ENCODE results near the gene SELPLG.

SELPLG gene

DNA sequence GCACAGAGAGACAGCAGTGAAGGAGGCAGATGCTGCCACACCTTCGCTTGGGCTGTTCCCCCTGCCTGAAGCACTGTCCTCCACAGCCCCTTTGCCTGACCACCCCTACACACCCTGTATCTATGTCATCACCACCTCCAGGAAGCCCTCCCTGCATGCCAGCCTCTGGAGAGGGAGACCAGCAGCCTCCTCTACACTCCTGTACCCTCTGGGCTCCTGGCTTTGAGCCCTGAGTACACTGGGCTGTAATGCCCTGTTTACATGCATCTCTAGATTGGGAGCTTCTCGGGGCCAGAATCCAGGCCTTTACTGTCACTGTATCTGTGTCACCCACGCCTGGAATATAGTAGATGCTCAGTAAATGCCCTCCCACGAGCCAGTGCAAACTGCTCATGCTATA, 30.0 kb downstream of the SELPLG start:
- no peak for DNase-seq (ENCODE audit: extremely low read depth, low read depth)
- no peak overlapping the region for H3K4me3 ChIP-seq (replicated peaks; ENCODE audit: low read depth, low read length)
- TF ChIP-seq CTCF (IDR thresholded peaks at IDR 0.05; ENCODE audit: low read depth, low read length, missing control alignments), result no peak

DNA sequence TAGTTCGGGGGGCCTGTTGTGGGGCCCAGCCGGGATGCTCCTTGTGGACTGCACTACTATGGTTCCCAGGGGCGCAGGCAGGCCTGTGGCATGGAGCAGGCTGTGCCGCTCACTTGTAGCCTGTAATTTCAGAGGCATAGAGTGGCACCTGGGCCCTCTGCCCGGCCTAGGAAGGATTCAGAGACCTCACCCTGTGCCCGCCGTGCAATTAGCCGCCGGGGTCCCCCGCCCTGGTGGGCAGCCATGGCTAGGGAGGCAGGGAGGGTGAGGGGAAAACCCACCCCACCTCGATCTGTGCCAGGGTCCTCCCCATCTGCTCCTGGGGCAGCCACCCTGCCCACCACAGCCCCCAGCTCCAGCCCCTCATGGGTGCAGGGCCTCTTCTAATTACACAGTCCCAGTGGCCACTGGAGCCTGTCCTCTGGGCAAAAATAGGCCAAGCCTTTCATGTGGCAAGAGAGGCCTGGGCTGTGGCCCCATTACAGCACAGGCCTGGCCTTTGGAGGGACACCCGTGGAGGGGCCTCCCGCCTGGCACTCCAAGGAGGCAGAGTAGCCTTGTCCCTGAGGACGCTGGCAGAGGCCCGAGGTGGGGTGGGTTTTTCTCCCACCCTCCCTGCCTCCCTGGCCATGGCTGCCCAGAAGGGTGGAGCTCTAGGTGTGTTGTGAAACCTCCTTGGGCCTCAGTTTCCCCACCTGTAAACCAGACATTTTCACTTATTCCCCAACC, 30.6 kb downstream of the SELPLG start:
- no peak for TF ChIP-seq CTCF (IDR thresholded peaks at IDR 0.05; ENCODE audit: low read depth, low read length, missing control alignments)
- DNase-seq (ENCODE audit: extremely low read depth, low read depth), result no peak
- no peak overlapping the region for H3K4me3 ChIP-seq (replicated peaks; ENCODE audit: low read depth, low read length)

DNA sequence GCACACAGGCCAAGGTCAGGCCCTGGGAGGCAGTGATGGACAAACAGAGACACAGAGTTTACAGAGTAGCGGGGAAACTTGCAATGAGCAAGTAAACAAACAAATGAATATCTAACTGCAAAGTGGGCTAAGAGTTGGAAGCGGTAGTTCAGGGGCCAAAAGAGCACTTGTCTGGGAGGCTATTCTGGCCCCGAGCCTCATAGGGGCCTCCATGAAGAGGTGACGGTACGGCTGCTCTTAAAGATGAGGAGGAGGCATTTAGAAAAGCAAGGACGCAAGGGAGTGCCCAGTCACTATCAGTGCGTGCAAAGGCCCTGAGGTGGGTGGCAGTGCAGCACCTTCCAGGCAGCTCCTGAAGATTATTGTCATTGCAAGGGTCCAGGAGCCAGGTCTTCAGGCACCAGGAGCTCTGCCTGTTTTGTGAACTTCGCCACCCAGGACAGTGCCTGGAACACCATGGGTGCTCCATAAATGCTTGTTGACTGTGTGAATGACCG, 31.4 kb downstream of the SELPLG start:
- no peak overlapping the region for H3K4me3 ChIP-seq (replicated peaks; ENCODE audit: low read depth, low read length)
- no peak for DNase-seq (ENCODE audit: extremely low read depth, low read depth)
- TF ChIP-seq CTCF (IDR thresholded peaks at IDR 0.05; ENCODE audit: low read depth, low read length, missing control alignments), result no peak

GRCh38 chr12:108600702-108601007, 33.0 kb downstream of the SELPLG start:
- no peak for TF ChIP-seq CTCF (IDR thresholded peaks at IDR 0.05; ENCODE audit: low read depth, low read length, missing control alignments)
- no peak overlapping the region for H3K4me3 ChIP-seq (replicated peaks; ENCODE audit: low read depth, low read length)
- DNase-seq (ENCODE audit: extremely low read depth, low read depth), result no peak

DNA sequence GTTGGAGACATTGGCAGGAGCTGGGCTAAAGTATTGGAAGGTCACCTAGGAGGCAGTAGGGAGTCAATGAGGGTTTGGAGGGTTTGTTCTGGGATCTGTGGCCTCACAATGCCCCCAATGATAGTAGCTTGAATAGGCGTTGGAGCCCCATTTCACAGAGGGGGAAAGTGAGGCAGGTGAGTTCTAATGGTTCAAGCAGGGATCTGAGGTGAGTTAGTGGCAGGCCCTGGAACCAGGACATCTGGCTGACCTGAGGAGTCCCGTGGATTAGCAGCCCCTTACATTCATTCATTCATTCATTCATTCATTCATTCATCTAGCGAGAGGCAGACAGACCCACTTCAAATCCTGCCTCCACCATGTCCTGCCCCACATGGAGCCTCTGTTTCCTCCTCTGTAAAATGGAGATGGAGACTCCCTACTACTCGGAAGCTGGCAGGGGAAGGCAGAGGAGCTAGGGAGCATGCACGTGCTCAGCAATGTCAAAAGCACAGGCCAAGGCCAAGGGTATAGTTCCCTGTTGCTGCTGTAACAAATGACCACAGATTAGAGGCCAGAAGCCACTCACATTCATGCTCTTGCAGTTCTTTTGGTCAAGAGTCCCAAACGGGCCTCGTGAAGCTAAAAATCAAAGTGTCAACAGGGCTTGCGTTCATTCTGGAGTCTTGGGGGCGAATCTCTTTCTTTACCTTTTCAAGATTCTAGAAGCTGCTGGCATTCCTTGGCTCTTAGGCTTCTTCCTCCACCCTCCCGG, 33.6 kb downstream of the SELPLG start:
- H3K4me3 ChIP-seq (replicated peaks; ENCODE audit: low read depth, low read length), result no peak overlapping the region
- TF ChIP-seq CTCF (IDR thresholded peaks at IDR 0.05; ENCODE audit: low read depth, low read length, missing control alignments), result no peak
- no peak for DNase-seq (ENCODE audit: extremely low read depth, low read depth)

GRCh38 chr12:108599541-108599940, 34.2 kb downstream of the SELPLG start:
- no peak overlapping the region for H3K4me3 ChIP-seq (replicated peaks; ENCODE audit: low read depth, low read length)
- TF ChIP-seq CTCF (IDR thresholded peaks at IDR 0.05; ENCODE audit: low read depth, low read length, missing control alignments), result no peak
- no peak for DNase-seq (ENCODE audit: extremely low read depth, low read depth)
